ENCODE data around the gene ZBTB20. TPM values are rescaled to one million over a fixed set of nuclear protein-coding genes. Genes with fewer than 3 reads are reported as not detected.

The ZBTB20 gene
- total RNA-seq, 1 experiment from 2014 or later, result 10.7 TPM

DNA sequence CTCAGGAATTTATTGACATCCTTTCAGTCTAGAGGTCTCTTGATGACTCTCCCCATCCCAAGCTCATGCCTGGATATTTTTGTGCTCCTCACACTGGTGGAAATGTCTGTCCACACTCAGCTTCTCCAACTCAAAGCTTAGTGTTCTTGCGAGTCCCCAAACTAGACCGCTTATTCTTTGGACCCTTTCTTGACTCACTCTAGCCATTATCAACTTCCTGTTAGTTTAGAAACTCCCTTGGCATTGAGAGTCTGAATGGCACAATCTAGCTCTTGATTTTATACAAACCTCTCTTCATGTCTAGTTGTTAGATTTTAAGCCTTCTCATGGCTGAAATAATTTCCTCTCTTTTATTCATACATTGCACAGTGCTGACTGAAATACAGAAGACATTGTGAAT, 833.7 kb downstream of the ZBTB20 start:
- Mint-ChIP-seq H3K27me3 (ENCODE audit: insufficient read depth, unreplicated experiment) (no peaks in the 10 kb centered on the region), H3K9me3 (ENCODE audit: unreplicated experiment) (no peaks in the 10 kb centered on the region), H3K27ac (ENCODE audit: low read depth, unreplicated experiment) (no peak overlapping the region), H3K4me3 (ENCODE audit: unreplicated experiment) (no peak overlapping the region), H3K36me3 (ENCODE audit: insufficient read depth, unreplicated experiment) (peaks cover 12% of the 10 kb centered on the region), H3K4me1 (ENCODE audit: insufficient read depth, unreplicated experiment) (no peaks in the 10 kb centered on the region)
- TF ChIP-seq, protein P1, sequence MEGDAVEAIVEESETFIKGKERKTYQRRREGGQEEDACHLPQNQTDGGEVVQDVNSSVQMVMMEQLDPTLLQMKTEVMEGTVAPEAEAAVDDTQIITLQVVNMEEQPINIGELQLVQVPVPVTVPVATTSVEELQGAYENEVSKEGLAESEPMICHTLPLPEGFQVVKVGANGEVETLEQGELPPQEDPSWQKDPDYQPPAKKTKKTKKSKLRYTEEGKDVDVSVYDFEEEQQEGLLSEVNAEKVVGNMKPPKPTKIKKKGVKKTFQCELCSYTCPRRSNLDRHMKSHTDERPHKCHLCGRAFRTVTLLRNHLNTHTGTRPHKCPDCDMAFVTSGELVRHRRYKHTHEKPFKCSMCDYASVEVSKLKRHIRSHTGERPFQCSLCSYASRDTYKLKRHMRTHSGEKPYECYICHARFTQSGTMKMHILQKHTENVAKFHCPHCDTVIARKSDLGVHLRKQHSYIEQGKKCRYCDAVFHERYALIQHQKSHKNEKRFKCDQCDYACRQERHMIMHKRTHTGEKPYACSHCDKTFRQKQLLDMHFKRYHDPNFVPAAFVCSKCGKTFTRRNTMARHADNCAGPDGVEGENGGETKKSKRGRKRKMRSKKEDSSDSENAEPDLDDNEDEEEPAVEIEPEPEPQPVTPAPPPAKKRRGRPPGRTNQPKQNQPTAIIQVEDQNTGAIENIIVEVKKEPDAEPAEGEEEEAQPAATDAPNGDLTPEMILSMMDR (IDR thresholded peaks at IDR 0.05; ENCODE audit: unreplicated experiment), result no peak
- CTCF ChIA-PET, result interaction anchor here (0.6 to 0.9 kb wide), 3 partner anchors 22 to 305 kb away, joined by 3 to 10 read pairs (median 6); no protein-coding TSS in a partner anchor
- POLR2A ChIA-PET, result no interaction called here
- no TSS peak for BruUV-seq (replicated peaks)
- intact Hi-C loops (cut with micrococcal nuclease), result no loop called here
- no peak for DNase-seq (ENCODE audit: unreplicated experiment)

DNA sequence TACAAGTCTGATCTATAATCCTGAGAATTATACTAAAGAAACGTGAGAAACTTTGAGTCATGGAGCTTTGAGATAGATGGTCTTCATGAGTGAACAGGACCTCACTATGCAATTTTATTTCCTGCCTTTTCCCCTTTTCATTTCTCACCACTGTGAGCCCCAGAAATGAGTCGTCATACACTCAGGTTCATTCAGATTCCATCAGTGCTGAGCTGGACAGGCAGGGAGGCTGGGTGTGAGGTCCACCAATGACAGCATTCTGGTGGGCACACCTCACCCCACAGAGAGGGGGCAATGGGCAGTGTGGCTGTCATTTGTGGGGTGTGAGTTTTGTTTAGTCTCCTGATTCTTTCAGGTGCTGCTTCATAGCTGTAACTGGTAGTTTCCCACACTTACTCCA, 836.4 kb downstream of the ZBTB20 start:
- Mint-ChIP-seq H3K36me3 (ENCODE audit: insufficient read depth, unreplicated experiment) (peaks cover 4% of the 10 kb centered on the region), H3K9me3 (ENCODE audit: unreplicated experiment) (no peaks in the 10 kb centered on the region), H3K27ac (ENCODE audit: low read depth, unreplicated experiment) (no peak overlapping the region), H3K4me1 (ENCODE audit: insufficient read depth, unreplicated experiment) (no peaks in the 10 kb centered on the region), H3K4me3 (ENCODE audit: unreplicated experiment) (no peak overlapping the region), H3K27me3 (ENCODE audit: insufficient read depth, unreplicated experiment) (peaks cover 17% of the 10 kb centered on the region)
- intact Hi-C loops (cut with micrococcal nuclease), result no loop called here
- DNase-seq (ENCODE audit: unreplicated experiment), result no peak
- POLR2A ChIA-PET, result no interaction called here
- BruUV-seq (replicated peaks), result no TSS peak
- CTCF ChIA-PET, result interaction anchor here (0.6 to 0.9 kb wide), 2 partner anchors 20 to 157 kb away, joined by 3 read pairs; no protein-coding TSS in a partner anchor
- TF ChIP-seq, protein P1 (IDR thresholded peaks at IDR 0.05; ENCODE audit: unreplicated experiment), result no peak

DNA sequence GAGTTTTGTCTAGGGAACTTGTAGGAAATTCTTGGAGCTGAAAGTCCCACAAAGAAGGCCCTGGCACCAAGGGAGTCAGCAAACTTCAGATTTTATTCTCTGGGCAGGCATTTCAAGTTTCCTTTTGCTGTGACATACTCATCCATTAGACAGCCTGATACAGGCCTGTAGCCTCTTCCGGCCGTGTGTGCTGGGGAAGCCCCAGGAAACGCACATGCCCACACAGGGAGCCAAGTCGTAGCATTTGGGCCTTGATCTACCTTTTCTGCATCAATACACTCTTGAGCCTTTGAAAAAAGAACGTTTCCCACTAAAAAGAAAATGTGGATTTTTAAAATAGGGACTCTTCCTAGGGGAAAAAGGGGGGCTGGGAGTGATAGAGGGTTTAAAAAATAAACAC, 838.3 kb downstream of the ZBTB20 start:
- CTCF ChIA-PET, result no interaction called here
- POLR2A ChIA-PET, result no interaction called here
- TF ChIP-seq, protein P1 (IDR thresholded peaks at IDR 0.05; ENCODE audit: unreplicated experiment), result no peak
- Mint-ChIP-seq H3K27me3 (ENCODE audit: insufficient read depth, unreplicated experiment) (peaks cover 32% of the 10 kb centered on the region), H3K4me3 (ENCODE audit: unreplicated experiment) (no peak overlapping the region), H3K27ac (ENCODE audit: low read depth, unreplicated experiment) (no peak overlapping the region), H3K36me3 (ENCODE audit: insufficient read depth, unreplicated experiment) (no peaks in the 10 kb centered on the region), H3K4me1 (ENCODE audit: insufficient read depth, unreplicated experiment) (no peaks in the 10 kb centered on the region), H3K9me3 (ENCODE audit: unreplicated experiment) (no peaks in the 10 kb centered on the region)
- intact Hi-C loops (cut with micrococcal nuclease), result no loop called here
- BruUV-seq (replicated peaks), result no TSS peak
- DNase-seq (ENCODE audit: unreplicated experiment), result no peak

DNA sequence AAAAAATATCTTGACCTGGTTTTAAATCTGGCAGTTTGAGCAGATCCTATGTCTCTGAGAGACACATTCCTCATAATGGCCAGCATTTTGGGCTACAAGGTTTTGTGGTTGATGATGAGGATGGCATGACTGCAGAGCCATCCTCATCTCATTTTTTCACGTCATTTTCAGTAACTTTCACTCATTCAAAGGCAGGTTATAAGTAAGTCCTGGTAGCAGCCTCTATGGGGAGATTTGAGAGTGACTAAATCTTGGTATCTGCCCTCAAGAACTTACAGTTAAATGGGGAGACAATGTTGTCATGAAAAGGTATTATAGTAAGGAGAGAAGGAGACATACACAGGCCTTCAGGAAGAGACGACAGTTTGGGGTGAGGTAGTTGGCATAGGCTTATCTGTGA, 838.7 kb downstream of the ZBTB20 start:
- no peak overlapping the region for H3K4me3 Mint-ChIP-seq (ENCODE audit: unreplicated experiment)
- TF ChIP-seq, protein P1 (IDR thresholded peaks at IDR 0.05; ENCODE audit: unreplicated experiment), result no peak
- CTCF ChIA-PET, result interaction anchor here (2.5 kb wide), 1 partner anchor 17 kb away, joined by 7 read pairs; no protein-coding TSS in a partner anchor
- no TSS peak for BruUV-seq (replicated peaks)
- no peak for DNase-seq (ENCODE audit: unreplicated experiment)
- no peaks in the 10 kb centered on the region for H3K9me3 Mint-ChIP-seq (ENCODE audit: unreplicated experiment)
- intact Hi-C loops (cut with micrococcal nuclease), result no loop called here
- no peak overlapping the region for H3K27ac Mint-ChIP-seq (ENCODE audit: low read depth, unreplicated experiment)
- no peaks in the 10 kb centered on the region for H3K36me3 Mint-ChIP-seq (ENCODE audit: insufficient read depth, unreplicated experiment)
- H3K27me3 Mint-ChIP-seq (ENCODE audit: insufficient read depth, unreplicated experiment), result peaks cover 32% of the 10 kb centered on the region
- H3K4me1 Mint-ChIP-seq (ENCODE audit: insufficient read depth, unreplicated experiment), result no peaks in the 10 kb centered on the region
- POLR2A ChIA-PET, result no interaction called here

Measured in MCF 10A (cell line).